GM18858 (cell line): ENCODE data around the gene LSR.

Experiments used
- ATAC-seq: cut with Tn5 transposase; IDR thresholded peaks from one replicate; pipeline ENCODE4 v1.9.1; 2021; ENCODE audit not compliant: unreplicated experiment

LSR gene

DNA sequence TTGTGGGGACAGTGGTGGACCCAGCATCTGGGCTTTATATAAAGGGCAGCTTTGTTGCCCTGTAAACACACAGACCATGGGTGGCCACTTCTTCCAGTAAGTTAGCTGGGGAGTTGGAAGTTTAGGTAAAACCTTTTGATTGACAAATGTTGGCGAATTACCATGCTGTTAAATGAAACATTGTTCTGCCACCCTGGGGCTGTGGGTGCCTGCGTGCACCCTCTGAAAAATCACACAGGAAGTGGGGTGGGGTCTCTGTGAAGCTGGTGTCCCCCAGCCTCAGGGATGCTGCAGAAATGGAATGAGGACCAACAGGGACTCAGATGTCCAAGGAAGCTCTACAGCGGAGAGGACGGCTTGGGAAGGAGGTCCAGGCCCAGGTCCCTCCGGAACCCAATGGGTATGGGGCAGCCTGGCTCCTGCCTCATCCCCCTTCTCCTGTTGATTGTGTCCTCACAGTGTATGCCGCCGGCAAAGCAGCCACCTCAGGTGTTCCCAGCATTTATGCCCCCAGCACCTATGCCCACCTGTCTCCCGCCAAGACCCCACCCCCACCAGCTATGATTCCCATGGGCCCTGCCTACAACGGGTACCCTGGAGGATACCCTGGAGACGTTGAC is 17.2 kb downstream of the LSR start:
- ATAC-seq: no peak

DNA sequence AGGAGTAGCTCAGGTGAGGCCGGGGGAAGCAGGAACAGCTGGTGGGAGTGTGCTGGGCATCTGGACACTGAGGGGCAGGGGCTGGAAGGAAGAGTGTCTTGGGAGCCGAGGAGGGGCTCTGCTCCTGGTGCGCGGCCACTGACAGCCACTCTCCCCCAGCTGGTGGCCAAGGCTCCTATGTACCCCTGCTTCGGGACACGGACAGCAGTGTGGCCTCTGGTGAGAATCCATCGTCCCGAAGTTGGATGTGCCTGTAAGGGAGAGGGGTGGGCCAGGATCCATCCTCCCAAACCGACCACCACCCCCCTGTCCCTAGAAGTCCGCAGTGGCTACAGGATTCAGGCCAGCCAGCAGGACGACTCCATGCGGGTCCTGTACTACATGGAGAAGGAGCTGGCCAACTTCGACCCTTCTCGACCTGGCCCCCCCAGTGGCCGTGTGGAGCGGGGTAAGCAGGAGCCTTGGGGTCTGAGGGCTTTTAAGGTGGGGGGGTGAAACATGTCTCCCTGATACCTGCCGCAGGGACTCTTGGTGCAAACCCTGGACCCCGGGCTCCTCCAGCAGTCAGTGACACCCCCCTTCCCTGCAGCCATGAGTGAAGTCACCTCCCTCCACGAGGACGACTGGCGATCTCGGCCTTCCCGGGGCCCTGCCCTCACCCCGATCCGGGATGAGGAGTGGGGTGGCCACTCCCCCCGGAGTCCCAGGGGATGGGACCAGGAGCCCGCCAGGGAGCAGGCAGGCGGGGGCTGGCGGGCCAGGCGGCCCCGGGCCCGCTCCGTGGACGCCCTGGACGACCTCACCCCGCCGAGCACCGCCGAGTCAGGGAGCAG is 17.9 kb downstream of the LSR start:
- no peak for ATAC-seq

DNA sequence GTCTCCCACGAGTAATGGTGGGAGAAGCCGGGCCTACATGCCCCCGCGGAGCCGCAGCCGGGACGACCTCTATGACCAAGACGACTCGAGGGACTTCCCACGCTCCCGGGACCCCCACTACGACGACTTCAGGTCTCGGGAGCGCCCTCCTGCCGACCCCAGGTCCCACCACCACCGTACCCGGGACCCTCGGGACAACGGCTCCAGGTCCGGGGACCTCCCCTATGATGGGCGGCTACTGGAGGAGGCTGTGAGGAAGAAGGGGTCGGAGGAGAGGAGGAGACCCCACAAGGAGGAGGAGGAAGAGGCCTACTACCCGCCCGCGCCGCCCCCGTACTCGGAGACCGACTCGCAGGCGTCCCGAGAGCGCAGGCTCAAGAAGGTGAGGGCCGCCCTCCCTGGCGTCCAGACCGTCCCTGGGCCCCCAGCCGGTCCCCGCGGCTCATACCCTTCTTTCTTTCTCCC is 18.6 kb downstream of the LSR start:
- ATAC-seq: no peak

DNA sequence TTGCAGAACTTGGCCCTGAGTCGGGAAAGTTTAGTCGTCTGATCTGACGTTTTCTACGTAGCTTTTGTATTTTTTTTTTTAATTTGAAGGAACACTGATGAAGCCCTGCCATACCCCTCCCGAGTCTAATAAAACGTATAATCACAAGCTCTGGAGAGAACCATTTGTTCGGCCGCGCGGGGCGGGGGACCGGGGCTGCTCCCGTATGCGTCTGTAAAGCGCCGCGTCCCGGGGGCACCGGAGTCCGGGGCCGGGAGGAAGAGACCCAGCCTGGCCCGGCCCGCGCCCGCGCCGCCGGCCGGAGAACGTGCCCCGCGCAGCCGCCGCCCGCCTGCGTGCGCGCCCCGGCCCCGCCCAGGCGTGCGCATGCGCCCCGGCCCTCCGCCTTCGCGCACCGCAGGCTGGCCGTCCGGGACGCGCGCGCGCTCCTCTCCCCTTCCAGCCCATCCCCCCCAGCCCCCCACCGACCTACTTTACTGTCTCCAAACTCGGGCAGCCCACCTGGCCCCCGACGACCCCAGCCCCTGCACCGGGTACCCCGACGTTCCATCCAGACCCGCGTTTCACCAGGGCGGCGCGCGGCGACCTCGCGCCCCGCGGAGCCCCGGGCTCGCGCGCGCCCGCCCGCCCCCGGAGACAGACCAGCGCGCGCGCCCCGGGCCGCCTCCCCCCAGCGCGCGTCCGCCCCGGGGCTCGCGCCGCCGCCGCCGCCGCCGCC is 19.2 kb downstream of the LSR start:
- ATAC-seq: no peak

DNA sequence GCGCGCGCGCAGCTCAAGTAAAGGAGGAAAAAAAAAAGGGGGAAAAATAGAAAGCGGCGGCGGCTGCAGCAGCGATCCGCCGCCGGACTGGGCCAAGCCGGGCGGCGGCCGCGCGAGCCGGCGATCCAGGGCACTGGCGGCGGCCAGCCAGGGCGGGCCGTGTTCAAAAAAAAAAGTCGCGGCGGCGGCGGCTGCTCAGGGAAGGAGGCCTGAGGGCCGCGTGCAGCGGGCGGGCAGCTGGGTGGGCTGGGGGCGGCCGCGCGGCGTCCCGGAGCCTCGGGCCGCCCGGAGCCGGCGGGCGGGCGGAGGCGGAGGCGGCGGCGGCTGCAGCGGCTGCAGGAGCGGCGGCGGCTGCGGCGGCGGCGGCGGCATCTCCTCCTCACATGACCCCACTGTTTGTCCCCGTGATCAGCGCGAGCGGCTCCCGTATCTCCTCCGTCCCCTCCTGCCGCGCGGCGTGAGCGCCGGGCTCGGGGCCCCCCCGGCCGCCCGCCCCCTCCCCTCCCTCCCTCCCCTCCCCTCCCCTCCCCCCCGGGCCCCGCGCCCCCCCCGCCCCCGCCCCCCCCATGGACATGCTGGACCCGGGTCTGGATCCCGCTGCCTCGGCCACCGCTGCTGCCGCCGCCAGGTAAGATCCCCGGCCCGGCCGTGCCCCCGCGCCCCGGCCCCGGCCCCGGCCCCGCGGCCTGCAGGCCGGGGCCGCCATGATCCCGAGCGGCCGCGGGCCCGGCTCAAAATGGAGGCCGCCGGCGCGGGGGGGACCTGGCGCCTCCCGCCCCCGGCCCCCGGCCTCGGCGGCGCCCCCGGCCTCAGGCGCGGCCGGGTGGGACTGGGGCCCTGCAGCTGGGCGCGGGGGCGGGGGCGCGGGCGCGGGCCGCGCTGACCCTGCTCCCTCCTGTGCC is 20.0 kb downstream of the LSR start, which contains the start of gene USF2:
USF2 (plus strand) TSS at position 427 of the 902 bp plus-strand sequence; CDS start at position 567, 140 bp downstream.
- ATAC-seq: no peak

DNA sequence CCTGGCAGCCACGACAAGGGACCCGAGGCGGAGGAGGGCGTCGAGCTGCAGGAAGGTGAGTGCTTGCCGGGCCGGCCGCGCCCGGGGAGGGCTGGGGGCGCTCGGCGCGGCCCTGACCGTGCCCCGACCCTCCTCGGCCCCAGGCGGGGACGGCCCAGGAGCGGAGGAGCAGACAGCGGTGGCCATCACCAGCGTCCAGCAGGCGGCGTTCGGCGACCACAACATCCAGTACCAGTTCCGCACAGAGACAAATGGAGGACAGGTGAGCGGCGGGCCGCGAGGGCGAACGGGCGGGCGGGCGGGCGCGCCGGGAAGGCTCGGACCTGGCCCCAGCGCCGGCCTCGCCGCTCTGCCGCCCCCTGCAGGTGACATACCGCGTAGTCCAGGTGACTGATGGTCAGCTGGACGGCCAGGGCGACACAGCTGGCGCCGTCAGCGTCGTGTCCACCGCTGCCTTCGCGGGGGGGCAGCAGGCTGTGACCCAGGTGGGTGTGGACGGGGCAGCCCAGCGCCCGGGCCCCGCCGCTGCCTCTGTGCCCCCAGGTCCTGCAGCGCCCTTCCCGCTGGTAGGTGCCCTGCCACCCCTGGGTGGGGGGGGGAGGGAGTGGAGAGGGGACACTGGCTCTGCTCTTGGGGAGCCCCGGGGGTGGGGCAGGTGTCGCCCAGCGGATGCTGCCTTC is 20.8 kb downstream of the LSR start:
- ATAC-seq: peak; percentile 33

DNA sequence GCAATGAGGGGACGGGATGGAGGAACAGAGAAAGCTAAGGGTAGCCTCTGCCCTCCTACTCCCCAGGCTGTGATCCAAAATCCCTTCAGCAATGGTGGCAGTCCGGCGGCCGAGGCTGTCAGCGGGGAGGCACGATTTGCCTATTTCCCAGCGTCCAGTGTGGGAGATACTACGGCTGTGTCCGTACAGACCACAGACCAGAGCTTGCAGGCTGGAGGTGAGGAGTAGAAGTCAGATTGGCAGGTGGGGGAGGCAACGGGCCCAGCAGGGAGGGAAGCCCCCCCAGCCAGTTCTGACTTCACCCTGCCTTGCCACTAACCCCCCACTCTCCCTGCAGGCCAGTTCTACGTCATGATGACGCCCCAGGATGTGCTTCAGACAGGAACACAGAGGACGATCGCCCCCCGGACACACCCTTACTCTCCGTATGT is 21.6 kb downstream of the LSR start:
- no peak for ATAC-seq

DNA sequence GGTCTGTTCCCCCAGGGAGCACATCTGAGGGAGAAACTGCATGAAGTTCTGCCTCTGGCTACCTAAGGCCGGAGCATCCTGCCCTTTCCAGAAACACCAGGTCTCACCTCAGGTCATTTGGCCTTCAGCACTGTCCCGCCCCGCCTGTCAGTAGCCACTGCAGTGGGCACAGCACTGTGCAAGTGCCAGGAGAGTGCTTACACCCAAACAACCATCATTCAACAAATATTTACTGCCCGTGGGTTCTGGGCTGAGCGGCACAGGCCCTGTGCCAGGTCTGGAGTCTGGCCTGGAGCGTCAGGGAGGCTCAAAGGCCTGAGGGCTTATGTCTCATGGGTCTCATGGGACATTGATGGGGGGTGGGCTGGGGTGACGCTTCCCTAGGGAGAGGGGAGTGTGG is 22.7 kb downstream of the LSR start:
- ATAC-seq: no peak

DNA sequence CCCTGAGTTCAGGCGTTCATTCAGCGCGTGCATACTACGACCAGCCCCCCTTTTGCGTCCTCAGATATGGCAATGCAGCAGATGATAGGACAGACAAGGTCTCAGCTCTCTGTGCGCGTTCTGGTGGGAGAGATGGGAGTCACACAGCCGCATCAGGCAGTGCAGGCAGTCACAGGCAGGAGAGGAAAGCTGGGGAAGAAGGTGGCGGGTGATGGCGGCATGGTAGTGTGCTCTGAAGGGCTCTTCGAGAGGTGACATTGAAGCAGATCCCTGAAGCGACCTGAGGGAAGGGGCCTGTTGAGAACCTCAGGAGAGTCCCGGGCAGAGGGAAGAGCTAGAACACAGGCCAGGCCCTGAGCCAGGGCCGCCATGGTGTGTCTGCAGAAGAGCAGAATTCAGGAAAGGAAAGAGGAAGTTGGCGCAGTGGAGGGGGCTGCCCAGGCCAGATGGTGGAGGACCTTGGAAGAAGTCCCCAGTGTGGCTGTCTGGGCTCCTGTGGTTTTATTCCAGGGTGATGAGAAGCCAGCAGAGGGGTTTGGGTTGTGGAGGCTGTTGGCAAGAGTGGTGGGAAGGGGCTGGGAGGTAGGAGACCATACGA is 23.4 kb downstream of the LSR start:
- no peak for ATAC-seq

DNA sequence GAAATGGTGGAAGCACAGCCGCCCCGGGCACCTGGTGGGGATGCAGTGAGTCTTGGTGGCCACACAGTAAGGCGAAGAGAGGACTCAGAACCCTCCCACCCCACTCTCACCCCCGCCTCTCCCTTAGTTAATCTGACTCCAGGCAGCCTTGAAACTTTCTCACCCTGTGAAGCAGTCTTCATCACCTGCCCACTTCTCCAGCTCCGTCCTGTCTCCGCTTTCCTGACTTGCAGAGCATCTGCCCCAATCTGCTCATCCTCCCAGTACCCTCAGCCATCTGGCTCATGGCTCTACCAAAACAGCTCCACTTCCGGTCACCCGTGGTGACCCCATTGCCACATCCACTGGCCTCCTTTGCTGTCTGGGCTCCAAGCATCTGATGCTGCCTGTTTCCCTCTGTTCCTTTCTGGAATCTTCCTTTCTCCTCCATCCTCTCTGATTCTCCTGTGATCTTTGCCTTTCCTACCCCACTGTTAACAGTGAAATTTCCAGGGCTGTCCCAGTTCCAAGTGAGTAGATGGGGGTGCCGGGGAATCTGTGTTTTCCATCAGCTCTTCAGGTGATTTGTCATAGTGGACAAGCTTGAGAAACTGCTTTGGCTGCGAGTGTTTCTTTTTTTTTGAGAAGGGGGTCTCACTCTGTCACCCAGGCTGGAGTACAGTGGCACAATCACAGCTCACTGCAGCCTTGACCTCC is 24.3 kb downstream of the LSR start:
- no peak for ATAC-seq

DNA sequence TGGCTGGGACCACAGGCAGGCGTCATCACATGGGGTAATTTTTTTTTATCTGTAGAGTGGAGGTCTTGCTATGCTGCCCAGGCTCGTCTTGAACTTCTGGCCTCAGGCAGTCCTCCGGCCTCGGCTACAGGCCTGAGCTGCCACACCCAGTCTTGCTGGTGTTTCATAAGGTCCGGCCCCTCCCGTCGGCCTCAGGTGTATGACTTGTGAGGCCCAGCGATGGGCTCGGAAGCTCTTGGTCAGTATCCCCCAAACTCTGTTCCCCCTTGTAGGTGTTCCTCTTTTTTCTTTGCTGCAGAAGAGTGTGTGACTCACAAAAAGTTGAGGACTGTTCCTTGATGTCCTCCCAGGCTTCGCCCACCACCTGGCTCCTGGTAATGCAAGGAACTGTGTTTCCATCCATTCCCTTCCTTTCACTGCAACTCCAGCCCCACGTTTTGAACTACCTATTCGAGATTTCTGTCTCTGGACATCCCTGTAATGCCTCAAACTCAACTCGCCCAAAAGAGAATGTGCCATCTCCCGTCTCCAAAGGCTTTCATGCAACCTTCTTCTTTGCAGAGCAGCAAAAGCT is 25.0 kb downstream of the LSR start:
- no peak for ATAC-seq

DNA sequence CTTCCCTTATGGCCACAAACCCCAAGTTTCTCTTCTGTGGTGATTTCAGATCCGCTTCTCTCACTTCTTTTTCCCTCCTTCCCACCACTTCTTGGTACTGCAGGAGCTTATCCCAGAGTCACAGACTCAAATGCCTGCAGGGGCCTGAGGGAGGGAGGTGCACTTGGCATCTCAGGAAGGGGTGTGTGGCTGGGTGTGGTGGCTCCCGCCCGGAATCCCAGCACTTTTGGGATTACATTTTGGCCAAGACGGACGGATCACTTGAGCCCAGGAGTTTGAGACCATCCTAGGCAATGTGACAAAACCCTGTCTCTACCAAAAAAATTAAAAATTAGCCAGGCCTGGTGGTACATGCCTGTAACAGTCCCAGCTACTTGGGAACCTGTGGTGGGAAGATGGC is 25.5 kb downstream of the LSR start:
- ATAC-seq: no peak

DNA sequence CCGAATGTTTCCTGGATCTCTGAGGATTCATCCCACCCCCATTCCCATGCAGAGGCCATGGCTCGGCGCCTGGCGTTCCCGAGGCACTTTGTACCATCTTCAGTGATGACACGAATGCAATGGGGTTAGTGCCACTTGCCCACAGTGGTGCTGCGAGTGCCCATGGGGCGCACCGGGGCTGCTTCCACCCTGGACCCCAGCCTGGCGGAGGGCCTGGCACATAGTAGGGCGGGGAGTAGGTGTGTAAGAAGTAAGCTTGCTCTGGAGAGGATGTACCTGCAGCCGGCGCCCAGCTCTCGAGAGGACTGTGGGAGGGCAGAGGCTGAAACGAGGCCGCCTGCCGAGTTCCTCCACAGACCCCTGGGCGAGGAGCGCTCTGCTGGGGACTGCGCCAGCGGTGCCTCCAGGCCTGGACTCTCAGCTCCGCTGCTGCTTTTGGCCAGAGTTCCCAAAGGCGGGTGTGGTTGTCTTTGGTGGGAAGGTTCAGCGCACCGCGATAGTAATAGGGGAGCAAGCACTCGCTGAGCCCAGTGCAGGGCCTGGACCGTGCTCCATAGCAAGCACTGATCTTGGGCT is 28.0 kb downstream of the LSR start:
- no peak for ATAC-seq

DNA sequence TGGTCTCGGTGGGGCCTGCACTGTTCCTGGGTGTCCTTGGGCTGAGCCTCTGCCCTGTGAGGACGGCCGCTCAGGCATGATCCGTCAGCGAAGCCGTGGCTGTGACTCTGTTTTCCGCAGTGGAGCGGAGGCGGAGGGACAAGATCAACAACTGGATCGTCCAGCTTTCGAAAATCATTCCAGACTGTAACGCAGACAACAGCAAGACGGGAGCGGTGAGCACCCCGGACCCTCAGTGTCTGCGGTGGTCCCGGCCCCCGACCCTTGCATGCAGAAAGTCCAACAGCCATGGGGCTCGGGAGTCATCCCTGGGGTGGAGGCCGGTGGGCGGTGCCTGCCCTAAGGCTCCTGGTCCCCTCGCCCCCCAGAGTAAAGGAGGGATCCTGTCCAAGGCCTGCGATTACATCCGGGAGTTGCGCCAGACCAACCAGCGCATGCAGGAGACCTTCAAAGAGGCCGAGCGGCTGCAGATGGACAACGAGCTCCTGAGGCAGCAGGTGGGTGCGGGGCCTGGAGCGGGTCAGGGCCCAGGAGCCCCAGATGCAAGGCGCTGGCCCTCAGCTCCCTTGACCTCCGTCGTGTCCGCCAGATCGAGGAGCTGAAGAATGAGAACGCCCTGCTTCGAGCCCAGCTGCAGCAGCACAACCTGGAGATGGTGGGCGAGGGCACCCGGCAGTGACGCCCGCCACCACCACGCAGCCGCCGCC is 29.9 kb downstream of the LSR start:
- ATAC-seq: no peak

DNA sequence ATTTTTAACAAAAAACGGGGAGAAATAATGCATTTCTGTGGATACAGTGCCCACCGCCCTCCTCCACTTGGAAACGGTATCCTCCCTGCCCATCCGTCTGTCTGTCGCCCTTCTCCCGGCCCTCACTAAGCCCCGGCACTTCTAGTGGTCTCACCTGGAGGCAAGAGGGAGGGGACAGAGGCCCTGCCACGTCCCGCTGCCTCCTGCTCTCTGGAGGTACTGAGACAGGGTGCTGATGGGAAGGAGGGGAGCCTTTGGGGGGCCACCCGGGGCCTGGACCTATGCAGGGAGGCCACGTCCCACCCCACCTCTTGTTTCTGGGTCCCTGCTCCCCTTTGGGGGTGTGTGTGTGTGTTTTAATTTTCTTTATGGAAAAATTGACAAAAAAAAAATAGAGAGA is 30.6 kb downstream of the LSR start:
- no peak for ATAC-seq

DNA sequence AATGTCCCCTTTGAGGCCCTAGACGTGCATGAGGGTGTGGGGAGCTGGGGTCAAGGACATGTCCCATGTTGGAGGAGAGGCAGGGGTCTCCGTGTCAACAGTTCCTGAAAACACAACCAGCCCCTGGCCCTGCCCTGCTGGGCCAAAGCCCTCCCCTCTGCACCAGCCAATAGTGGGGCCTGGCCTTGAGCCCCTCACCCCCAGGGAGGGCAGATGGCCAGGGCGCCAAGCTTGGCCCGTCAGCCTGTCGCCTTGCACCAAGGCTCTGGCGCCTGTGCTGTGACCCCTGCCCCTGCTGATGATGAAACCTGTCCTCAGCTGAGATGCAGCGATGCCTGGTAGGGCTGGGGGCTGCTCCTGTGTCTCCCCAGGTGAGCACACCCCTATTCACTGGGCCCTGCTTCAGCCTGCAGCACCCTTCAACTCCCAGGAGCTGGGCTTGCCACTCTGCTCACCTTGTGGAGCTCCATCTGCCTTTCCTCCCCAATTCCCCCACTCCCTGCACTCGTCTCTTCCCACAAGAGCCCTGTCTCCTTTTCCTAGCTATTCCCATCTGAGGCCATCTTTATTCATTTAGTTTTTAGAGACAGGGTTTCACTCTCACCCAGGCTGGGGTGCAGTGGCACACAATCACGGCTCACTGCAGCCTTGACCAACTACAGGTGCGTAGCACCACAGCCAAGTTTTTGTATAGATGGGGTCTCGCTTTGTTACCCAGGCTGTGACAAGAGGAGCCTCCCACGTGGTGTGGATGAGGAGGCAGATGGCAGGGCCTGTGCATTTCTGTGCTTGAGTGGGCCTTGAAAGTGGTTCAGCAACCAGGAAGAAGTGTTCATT is 31.4 kb downstream of the LSR start:
- ATAC-seq: no peak

DNA sequence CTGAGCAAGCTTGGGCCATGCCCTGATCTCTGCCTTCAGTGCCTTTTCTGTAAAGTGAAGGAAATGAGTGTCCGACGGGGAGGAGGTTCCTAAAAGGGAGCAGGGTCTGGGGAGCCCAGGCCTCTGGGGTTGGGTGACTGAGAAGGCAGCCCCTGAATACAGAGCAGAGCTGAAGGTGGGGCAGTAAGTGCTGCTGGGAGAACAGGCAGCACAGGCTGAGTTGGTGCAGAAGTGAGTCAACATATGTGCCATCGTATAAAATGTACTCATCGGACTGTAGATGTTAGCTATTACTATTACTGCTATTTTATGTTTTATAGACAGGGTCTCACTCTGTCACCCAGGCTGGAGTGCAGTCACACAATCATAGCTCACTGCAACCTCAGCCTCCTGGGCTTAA is 32.5 kb downstream of the LSR start:
- ATAC-seq: no peak
